Measurements from ENCODE around the gene NUDCD3. TPM values are rescaled to one million over a fixed set of nuclear protein-coding genes. Genes with fewer than 3 reads are reported as not detected.

The NUDCD3 gene
- total and polyA plus RNA-seq, 12 donors: 16.2 to 116 (median 102) TPM

DNA sequence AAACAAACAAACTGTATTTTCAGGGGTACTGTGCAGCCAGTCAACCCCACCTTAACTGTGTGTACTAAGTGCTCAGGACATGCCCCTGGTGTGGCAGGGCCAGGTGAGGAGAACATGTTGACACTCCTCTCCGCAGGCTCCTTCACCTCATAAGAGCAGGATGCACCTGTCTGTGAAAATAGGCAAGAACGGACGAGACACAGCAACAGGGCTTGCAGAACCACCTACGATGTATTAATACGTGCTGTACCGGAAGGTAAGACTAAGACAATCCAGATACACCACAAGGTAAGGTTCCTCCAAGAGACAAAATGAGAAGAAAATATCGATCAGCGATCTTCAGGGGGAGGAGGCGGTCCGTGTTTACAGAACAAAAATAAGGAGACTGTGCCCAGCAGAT is 99.3 kb downstream of the NUDCD3 start:
- Histone ChIP-seq H3K9me3 (no peaks in the 10 kb centered on the region), H3K4me1 (peaks cover 0 to 2% (median 0%) of the 10 kb centered on the region in 9 donors), H3K27ac (no peak overlapping the region), H3K27me3 (no peaks in the 10 kb centered on the region), H3K36me3 (peaks cover 0 to 94% (median 26%) of the 10 kb centered on the region in 9 donors), H3K4me3 (no peak overlapping the region)
- ATAC-seq (no peak), DNase-seq (no peak)
- WGBS, 2 donors: 87 to 93% methylated on average over 10 of the region's 10 CpGs
- intact Hi-C loops (cut with DNase I): no loop called here
- TF ChIP-seq, protein P1, sequence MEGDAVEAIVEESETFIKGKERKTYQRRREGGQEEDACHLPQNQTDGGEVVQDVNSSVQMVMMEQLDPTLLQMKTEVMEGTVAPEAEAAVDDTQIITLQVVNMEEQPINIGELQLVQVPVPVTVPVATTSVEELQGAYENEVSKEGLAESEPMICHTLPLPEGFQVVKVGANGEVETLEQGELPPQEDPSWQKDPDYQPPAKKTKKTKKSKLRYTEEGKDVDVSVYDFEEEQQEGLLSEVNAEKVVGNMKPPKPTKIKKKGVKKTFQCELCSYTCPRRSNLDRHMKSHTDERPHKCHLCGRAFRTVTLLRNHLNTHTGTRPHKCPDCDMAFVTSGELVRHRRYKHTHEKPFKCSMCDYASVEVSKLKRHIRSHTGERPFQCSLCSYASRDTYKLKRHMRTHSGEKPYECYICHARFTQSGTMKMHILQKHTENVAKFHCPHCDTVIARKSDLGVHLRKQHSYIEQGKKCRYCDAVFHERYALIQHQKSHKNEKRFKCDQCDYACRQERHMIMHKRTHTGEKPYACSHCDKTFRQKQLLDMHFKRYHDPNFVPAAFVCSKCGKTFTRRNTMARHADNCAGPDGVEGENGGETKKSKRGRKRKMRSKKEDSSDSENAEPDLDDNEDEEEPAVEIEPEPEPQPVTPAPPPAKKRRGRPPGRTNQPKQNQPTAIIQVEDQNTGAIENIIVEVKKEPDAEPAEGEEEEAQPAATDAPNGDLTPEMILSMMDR (IDR thresholded peaks at IDR 0.05): no peak

DNA sequence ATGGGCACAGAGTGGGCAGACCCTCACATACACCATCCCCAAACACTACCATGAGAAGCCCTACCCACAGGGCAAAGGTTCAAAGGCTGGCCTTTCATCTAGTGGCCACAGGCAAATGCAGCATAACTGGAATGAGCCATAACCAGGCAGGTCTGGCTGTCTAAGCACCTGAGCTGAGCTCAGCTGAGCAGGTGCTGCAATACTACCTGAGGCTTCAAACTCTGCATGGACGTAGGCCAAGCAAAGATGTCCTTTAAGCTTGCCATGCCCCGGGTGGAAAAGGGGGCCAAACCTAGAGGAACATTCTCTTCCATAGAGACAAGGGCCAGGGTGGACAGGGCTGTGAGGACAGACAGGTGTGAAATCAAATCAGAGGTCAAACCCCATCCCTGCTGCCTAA is 99.8 kb downstream of the NUDCD3 start:
- intact Hi-C loops (cut with DNase I): no loop called here
- ATAC-seq (no peak), DNase-seq (no peak)
- no peaks in the 10 kb centered on the region for H3K27me3 ChIP-seq
- no peaks in the 10 kb centered on the region for H3K9me3 ChIP-seq
- no peak overlapping the region for H3K4me3 ChIP-seq
- H3K4me1 ChIP-seq: peaks cover 0 to 3% (median 0%) of the 10 kb centered on the region in 9 donors
- no peak overlapping the region for H3K27ac ChIP-seq
- 96 to 99% methylated on average over 2 of the region's 2 CpGs for WGBS, 2 donors
- TF ChIP-seq, protein P1 (IDR thresholded peaks at IDR 0.05): no peak
- peaks cover 0 to 98% (median 27%) of the 10 kb centered on the region in 9 donors for H3K36me3 ChIP-seq

DNA sequence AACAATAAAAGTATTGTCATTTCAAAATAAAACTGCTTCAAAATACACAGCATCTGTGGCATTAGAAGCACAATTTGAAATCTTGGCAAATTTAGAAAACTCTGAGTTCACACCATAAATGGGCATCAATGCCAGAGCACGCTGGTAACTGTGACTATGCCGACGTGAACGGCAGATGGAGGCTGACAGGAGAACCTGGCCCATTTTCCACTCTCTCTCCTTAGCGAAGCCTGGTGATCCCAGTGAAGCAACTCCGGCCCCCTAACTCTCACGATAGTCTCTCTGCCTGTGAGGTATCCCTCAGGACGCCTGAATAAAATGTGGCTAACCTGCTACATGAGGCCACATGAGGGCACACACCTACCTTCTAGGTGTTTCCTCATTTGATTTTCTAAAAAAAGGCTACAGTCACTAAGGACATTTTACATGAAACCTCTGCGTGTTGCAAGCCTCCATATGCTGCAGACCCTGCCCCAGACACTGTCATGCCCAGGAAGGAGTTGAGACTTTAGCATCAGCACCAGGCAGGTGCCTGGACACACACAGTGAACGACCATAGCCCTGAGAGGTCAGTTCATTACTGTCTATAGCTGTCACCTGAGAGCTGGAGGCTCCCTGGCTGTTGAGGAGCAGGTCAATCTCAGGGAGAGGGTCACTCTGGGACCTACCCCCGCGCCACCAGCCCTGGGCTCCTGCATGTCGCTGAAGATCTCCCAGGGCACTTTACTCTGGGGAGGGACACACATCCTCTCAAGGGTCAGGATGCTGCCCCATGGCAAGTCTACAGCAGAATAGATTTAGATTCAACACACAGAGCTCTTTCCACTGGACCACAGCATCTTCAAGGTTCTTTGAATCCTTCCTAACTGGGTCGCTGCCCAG is 102.1 kb downstream of the NUDCD3 start:
- ATAC-seq (no peak), DNase-seq (no peak)
- Histone ChIP-seq H3K4me3 (no peak overlapping the region), H3K4me1 (peaks cover 0 to 22% (median 11%) of the 10 kb centered on the region in 9 donors), H3K27me3 (no peaks in the 10 kb centered on the region), H3K36me3 (peaks cover 0 to 97% (median 37%) of the 10 kb centered on the region in 9 donors), H3K9me3 (no peaks in the 10 kb centered on the region), H3K27ac (no peak overlapping the region)
- 91 to 92% methylated on average over 14 of the region's 14 CpGs for WGBS, 2 donors
- TF ChIP-seq, protein P1 (IDR thresholded peaks at IDR 0.05): no peak
- intact Hi-C loops (cut with DNase I): no loop called here

DNA sequence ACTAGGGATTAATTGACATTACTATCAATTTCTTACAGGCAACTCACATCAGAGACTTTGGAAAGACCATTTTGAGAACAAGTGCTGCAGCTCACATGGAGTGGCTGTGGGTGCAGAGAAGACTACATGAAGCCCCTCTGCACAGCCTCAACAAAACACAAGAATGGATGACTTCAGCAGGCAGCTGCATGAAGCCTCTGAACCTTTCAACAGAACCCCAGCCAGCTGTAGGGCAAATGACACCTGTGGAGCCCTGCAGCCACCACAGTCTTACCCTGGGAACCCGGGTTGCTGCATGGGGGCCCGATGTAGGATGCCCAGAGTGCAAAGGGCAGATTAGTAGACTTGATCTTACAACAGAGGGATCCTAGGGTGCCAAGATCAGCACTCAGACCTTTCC is 103.1 kb downstream of the NUDCD3 start:
- intact Hi-C loops (cut with DNase I): no loop called here
- TF ChIP-seq, protein P1 (IDR thresholded peaks at IDR 0.05): no peak
- Histone ChIP-seq H3K27me3 (no peaks in the 10 kb centered on the region), H3K36me3 (peaks cover 0 to 99% (median 37%) of the 10 kb centered on the region in 9 donors), H3K4me3 (no peak overlapping the region), H3K27ac (no peak overlapping the region), H3K9me3 (no peaks in the 10 kb centered on the region), H3K4me1 (peaks cover 0 to 31% (median 14%) of the 10 kb centered on the region in 9 donors)
- ATAC-seq (no peak), DNase-seq (no peak)
- WGBS, 2 donors: 78 to 98% methylated on average over 2 of the region's 2 CpGs
